Activated CD8-positive, alpha-beta T cell treated with anti-CD3 and anti-CD28 coated beads, Interleukin-2, amount 10 ng/mL, durations not matched to agents 7 days and 5 days (primary cell): ENCODE data around the gene TEX54. TPM values are rescaled to one million over a fixed set of nuclear protein-coding genes. Genes with fewer than 3 reads are reported as not detected.
"Not testable (repeated sequence)": the region's sequence is repeated elsewhere in the genome, so short reads cannot be mapped to it uniquely, and the experiment has no call there.

ENCODE experiments used
- ATAC-seq: fragments of 150-1000 bp; cut with Tn5 transposase; one replicate; pipeline ENCODE4 v1.10.0; 2021; ENCODE audit warnings: moderate library complexity
- CTCF ChIA-PET: fragments of 350-600 bp; sonication (Branson Sonifier 250); formaldehyde crosslinking; loops from one replicate; lab custom pipeline; 2021; ENCODE audit warnings: antibody characterized with exemption; lab: Charles Lee
- POLR2A ChIA-PET: fragments of 350-600 bp; sonication (Branson Sonifier 250); formaldehyde crosslinking; loops from one replicate; lab custom pipeline; 2021; ENCODE audit warnings: antibody characterized with exemption; lab: Charles Lee
- DNase-seq: peaks from one replicate; pipeline ENCODE4 v3.0.0-alpha.2; 2020
- H3K27ac Mint-ChIP-seq: one replicate; pipeline ENCODE4 v1.8.0; 2021; ENCODE audit warnings: mild to moderate bottlenecking, mixed read lengths
- H3K27me3 Mint-ChIP-seq: one replicate; pipeline ENCODE4 v1.8.0; 2021; ENCODE audit warnings: low read depth, mixed read lengths
- H3K36me3 Mint-ChIP-seq: one replicate; pipeline ENCODE4 v1.8.0; 2021; ENCODE audit warnings: low read depth, mixed read lengths
- H3K4me1 Mint-ChIP-seq: one replicate; pipeline ENCODE4 v1.8.0; 2021; ENCODE audit warnings: low read depth, mixed read lengths
- H3K4me3 Mint-ChIP-seq: one replicate; pipeline ENCODE4 v1.8.0; 2021; ENCODE audit warnings: mild to moderate bottlenecking, mixed read lengths
- H3K9me3 Mint-ChIP-seq: one replicate; pipeline ENCODE4 v1.8.0; 2022; ENCODE audit warnings: mixed read lengths; ENCODE audit not compliant: insufficient read depth
- total RNA-seq, 2 experiments: library from RNA; stranded (reverse); gene quantifications; one replicate each; pipeline ENCODE4 v1.2.3, GENCODE V29; 2021

TEX54 gene
- total RNA-seq, 2 experiments from 2014 or later, result not detected

DNA sequence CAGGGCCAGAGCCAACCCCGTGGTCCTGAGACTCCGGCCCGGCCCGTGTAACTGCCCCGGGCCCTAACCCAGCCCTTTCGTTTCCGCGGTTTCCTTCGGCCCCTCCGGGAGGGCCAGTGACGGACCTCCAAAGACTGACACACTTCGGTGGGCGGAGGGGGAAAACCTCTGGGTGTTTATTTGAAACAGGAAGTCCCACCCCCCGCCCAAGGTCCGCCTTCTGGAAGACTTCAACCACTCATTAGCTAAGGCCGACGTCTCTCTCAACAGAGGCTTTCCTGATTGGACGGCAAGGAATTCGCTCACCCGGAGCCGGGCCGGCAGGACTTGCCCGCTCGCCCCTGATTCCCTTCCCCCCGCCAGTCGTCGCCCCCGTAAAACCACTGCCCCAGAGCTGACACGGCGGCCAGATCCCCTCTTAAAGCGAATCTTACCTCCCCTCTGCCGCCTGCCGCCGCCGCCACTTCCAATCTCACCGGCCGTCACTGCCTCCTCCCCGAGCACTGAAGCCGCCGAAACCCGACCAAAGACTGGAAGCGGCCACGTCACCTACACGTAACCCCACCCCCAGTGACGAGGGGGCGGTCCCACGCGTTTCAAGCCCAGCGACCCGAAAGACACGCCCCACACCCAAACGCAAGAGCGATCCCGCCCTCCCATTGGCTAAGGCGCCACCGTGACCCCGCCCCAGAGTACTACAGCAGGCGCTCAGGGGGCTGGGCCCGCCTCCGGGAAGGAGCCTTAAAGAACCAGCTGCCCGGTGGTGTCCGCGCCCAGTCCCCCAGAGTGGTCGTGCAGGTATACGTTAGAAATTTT is 913 bp downstream of the TEX54 start, which contains the start of gene STX5:
Gene STX5, minus strand, starts transcription at position 532 of the 816 bp plus-strand sequence. CDS start 808 bp downstream, outside the sequence.
- DNase-seq (peak; percentile 100), ATAC-seq (peak; percentile 91)
- peaks cover 39% of the 10 kb centered on the region for H3K4me1 Mint-ChIP-seq
- peak within 1 kb of the TSS; percentile 98 for H3K27ac Mint-ChIP-seq
- H3K36me3 Mint-ChIP-seq, result peaks cover 45% of the 10 kb centered on the region
- no peaks in the 10 kb centered on the region for H3K27me3 Mint-ChIP-seq
- POLR2A ChIA-PET, result interaction anchor here (0.6 to 3.1 kb wide), 24 partner anchors 8 to 1949 kb away, joined by 3 to 93 read pairs (median 5); partner anchors contain the start of genes CSKMT, HNRNPUL2, LBHD1 and TAF6L
- H3K9me3 Mint-ChIP-seq, result no peaks in the 10 kb centered on the region
- CTCF ChIA-PET, result interaction anchor here (0.6 to 2.4 kb wide), 9 partner anchors 9 to 848 kb away, joined by 3 to 32 read pairs (median 3); partner anchors contain the start of genes NXF1, SLC3A2 and TMEM179B
- H3K4me3 Mint-ChIP-seq, result peak within 1 kb of the TSS; percentile 92

- no peak for ATAC-seq
- CTCF ChIA-PET, result interaction anchor here (0.6 to 2.4 kb wide), 6 partner anchors 10 to 848 kb away, joined by 3 to 32 read pairs (median 5); partner anchors contain the start of genes NXF1 and TMEM179B
- peak overlapping the region; percentile 98 for H3K27ac Mint-ChIP-seq
- peak overlapping the region; percentile 92 for H3K4me3 Mint-ChIP-seq
- no peaks in the 10 kb centered on the region for H3K27me3 Mint-ChIP-seq
- H3K4me1 Mint-ChIP-seq, result peaks cover 35% of the 10 kb centered on the region
- peaks cover 41% of the 10 kb centered on the region for H3K36me3 Mint-ChIP-seq
- POLR2A ChIA-PET, result interaction anchor here (0.6 to 5.8 kb wide), 20 partner anchors 7 to 165 kb away, joined by 3 to 93 read pairs (median 5); partner anchors contain the start of genes CSKMT, HNRNPUL2, LBHD1 and TAF6L
- H3K9me3 Mint-ChIP-seq, result no peaks in the 10 kb centered on the region
- peak; percentile 38 for DNase-seq
Measured at GRCh38 chr11:62830904-62831519, 1.6 kb downstream of the TEX54 start.

DNA sequence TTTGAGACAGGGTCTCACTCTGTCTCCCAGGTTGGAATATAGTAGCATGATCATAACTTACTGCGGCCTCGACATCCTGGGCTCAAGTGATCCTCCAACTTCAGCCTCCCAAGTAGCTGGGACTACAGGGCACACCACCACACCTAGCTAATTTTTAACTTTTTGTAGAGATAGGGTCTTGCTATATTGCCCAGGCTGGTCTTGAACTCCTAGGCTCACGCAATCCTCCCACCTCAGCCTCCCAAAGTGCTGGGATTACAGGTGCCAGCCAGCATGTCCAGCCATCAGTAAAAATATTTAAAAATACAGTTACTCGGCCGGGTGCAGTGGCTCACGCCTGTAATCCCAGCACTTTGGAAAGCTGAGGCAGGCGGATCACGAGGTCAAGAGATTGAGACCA is 4.5 kb downstream of the TEX54 start:
- H3K4me3 Mint-ChIP-seq, H3K27me3 Mint-ChIP-seq, DNase-seq, ATAC-seq, H3K9me3 Mint-ChIP-seq, H3K27ac Mint-ChIP-seq: not testable (repeated sequence)
- ChIA-PET CTCF (interaction anchor here (1.1 to 1.8 kb wide), 4 partner anchors 34 to 42 kb away, joined by 3 to 12 read pairs (median 6); partner anchors contain the start of gene TMEM179B), POLR2A (interaction anchor here (0.9 to 5.8 kb wide), 3 partner anchors 12 to 27 kb away, joined by 3 to 47 read pairs (median 13); partner anchors contain the start of genes NXF1 and WDR74)
- Mint-ChIP-seq H3K36me3 (peaks cover 45% of the 10 kb centered on the region), H3K4me1 (peaks cover 39% of the 10 kb centered on the region)

DNA sequence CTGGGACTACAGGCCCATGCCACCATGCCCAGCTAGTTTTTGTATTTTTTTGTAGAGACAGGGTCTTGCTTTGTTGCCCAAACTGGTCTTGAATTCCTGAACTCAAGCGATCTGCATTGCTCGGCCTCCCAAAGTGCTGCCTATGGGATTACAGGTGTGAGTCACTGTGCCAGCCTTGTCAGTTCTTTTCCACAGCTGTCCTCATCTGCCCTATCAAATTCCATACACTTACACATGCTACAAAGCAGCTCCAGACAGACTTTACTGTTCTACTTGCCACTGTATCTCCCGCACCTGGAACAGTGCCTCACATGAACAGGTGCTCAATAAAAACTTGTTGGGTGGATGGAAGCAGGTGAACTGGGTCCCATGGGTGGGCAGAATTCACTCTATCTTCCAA is 9.0 kb downstream of the TEX54 start:
- ChIA-PET CTCF (interaction anchor here (1.4 to 2.6 kb wide), 2 partner anchors 18 to 37 kb away, joined by 5 to 14 read pairs; partner anchors contain the start of gene TMEM179B), POLR2A (interaction anchor here (1.4 to 1.9 kb wide), 3 partner anchors 8 to 32 kb away, joined by 3 to 18 read pairs (median 8); partner anchors contain the start of gene STX5)
- Mint-ChIP-seq H3K9me3 (no peaks in the 10 kb centered on the region), H3K36me3 (peaks cover 54% of the 10 kb centered on the region), H3K4me1 (peaks cover 19% of the 10 kb centered on the region), H3K27ac (peak overlapping the region; percentile 32), H3K4me3 (no peak overlapping the region), H3K27me3 (no peaks in the 10 kb centered on the region)
- ATAC-seq (no peak), DNase-seq (no peak)

DNA sequence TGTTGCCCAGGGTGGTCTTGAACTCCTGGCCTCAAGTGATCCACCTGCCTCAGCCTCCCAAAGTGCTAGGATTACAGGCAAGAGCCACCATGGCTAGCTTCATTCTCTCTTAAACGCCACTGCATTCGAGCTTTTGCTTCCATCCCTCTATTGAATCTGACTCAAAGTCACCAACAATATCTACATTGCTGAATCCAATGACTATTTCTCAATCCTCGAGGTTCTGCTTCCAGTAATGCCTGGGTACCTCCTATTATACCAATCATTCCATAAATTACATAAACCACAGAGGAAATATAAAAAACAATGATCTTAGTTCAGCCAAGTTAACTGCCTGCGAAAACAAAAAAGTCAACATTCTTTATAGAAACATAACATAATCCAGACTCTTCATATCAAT is 15.5 kb downstream of the TEX54 start:
- POLR2A ChIA-PET, result interaction anchor here (1.4 to 1.7 kb wide), 2 partner anchors 11 to 15 kb away, joined by 3 to 9 read pairs; partner anchors contain the start of gene STX5
- Mint-ChIP-seq H3K9me3 (no peaks in the 10 kb centered on the region), H3K27ac (no peak overlapping the region), H3K4me3 (no peak overlapping the region), H3K36me3 (peaks cover 20% of the 10 kb centered on the region), H3K27me3 (no peaks in the 10 kb centered on the region), H3K4me1 (peaks cover 1% of the 10 kb centered on the region)
- ATAC-seq (no peak), DNase-seq (no peak)
- CTCF ChIA-PET, result interaction anchor here (1.4 kb wide), 1 partner anchor 11 kb away, joined by 6 read pairs; no protein-coding TSS in a partner anchor

- no peak overlapping the region for H3K27ac Mint-ChIP-seq
- ChIA-PET POLR2A (interaction anchor here (0.7 to 1.7 kb wide), 5 partner anchors 10 to 89 kb away, joined by 3 to 9 read pairs (median 3); partner anchors contain the start of genes HNRNPUL2, STX5, WDR74 and ZBTB3), CTCF (interaction anchor here (0.7 to 1.9 kb wide), 3 partner anchors 10 to 30 kb away, joined by 3 to 7 read pairs (median 6); partner anchors contain the start of genes NXF1 and TMEM179B)
- H3K36me3 Mint-ChIP-seq, result peaks cover 20% of the 10 kb centered on the region
- no peak for ATAC-seq
- H3K9me3 Mint-ChIP-seq, result no peaks in the 10 kb centered on the region
- H3K4me1 Mint-ChIP-seq, result peaks cover 1% of the 10 kb centered on the region
- no peak for DNase-seq
- no peak overlapping the region for H3K4me3 Mint-ChIP-seq
- H3K27me3 Mint-ChIP-seq, result no peaks in the 10 kb centered on the region
Measured at GRCh38 chr11:62816557-62816956, 16.1 kb downstream of the TEX54 start.

DNA sequence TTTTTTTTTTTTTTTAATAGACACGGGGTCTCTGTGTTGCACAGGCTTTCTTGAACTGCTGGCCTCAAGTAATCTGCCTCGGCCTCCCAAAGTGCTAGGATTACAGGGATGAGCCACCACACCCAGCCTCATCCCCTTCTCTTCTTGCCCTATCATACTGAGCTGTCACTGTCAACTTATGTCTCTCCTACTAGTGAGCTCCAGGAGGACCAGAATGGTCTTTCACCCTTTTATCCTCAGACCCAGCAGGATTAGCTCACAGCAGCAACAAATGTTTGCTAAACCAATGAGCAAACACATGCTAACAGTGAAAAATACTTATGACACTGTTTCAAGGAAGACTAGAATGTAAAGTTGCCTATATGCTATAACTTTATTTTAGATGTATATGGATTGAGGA is 21.0 kb downstream of the TEX54 start:
- Mint-ChIP-seq H3K27me3 (no peaks in the 10 kb centered on the region), H3K27ac (no peak overlapping the region), H3K9me3 (no peaks in the 10 kb centered on the region), H3K4me1 (peaks cover 5% of the 10 kb centered on the region), H3K36me3 (peaks cover 10% of the 10 kb centered on the region), H3K4me3 (no peak overlapping the region)
- ATAC-seq (no peak), DNase-seq (no peak)
- ChIA-PET CTCF (interaction anchor here (1.3 kb wide), 1 partner anchor 24 kb away, joined by 4 read pairs; the partner anchor contains the start of gene TMEM179B), POLR2A (interaction anchor here (1.0 to 2.6 kb wide), 2 partner anchors 21 to 30 kb away, joined by 3 to 12 read pairs; no protein-coding TSS in a partner anchor)

DNA sequence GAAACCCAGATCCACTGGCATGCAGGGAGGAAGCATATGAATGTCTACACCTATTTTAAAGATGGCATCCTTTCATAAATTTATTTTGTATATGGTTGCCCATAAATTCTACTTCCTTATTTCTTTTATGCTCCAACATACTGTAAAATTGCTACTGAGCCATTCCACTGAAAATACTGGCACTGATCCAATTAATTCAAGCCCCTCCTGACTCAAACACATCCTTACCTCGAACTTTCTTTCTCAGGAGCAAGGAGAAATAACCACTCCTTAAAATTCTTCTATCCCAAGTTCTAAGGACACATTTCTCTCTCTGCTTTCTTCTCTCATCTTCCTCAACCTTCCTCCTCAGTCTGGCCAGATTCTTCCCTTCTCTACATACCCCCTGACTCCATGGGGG is 21.9 kb downstream of the TEX54 start:
- POLR2A ChIA-PET, result interaction anchor here (1.0 kb wide), 1 partner anchor 20 kb away, joined by 3 read pairs; no protein-coding TSS in a partner anchor
- Mint-ChIP-seq H3K9me3 (no peaks in the 10 kb centered on the region), H3K36me3 (peaks cover 11% of the 10 kb centered on the region), H3K27ac (peak overlapping the region; percentile 58), H3K4me1 (peaks cover 13% of the 10 kb centered on the region), H3K27me3 (no peaks in the 10 kb centered on the region), H3K4me3 (no peak overlapping the region)
- DNase-seq, result no peak
- CTCF ChIA-PET, result interaction anchor here (1.3 kb wide), 1 partner anchor 23 kb away, joined by 4 read pairs; the partner anchor contains the start of gene TMEM179B
- no peak for ATAC-seq

GRCh38 chr11:62806611-62807121 is 26.0 kb downstream of the TEX54 start:
- Mint-ChIP-seq H3K27ac (peak overlapping the region; percentile 95), H3K4me1 (peaks cover 37% of the 10 kb centered on the region), H3K4me3 (peak overlapping the region; percentile 99), H3K9me3 (no peaks in the 10 kb centered on the region), H3K36me3 (peaks cover 34% of the 10 kb centered on the region), H3K27me3 (no peaks in the 10 kb centered on the region)
- DNase-seq (no peak), ATAC-seq (no peak)
- CTCF ChIA-PET, result interaction anchor here (0.7 to 3.9 kb wide), 10 partner anchors 10 to 382 kb away, joined by 3 to 31 read pairs (median 5); partner anchors contain the start of genes SLC3A2, TMEM179B and ZBTB3
- POLR2A ChIA-PET, result interaction anchor here (1.0 to 3.2 kb wide), 14 partner anchors 10 to 233 kb away, joined by 3 to 40 read pairs (median 8); partner anchors contain the start of genes EEF1G, SLC3A2, STX5 and TEX54

DNA sequence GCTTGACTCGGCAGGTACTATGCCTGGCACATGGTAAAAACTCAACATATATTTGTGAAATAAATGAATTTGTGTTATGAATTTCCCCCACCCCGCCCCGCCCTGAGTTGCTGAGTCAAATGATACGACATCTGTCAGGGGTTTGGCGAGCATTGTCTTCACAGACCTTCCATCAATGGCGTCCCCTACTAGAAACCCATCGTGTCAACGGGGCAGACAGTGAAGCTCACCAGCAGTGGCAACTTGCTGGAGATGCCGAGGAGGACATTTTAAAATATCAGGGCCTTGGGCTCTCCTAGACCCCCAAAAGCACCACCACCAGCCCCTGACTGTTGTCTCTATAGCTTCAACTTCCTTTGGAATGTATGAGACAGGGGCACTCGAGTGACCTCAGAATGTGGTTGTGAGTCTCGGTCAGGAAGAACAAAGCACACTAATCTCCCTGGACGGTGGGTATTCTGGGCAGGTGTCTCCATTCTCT is 26.6 kb downstream of the TEX54 start:
- ATAC-seq, result no peak

More for the DNA sequence above, 26.6 kb downstream of the TEX54 start:
- no peaks in the 10 kb centered on the region for H3K27me3 Mint-ChIP-seq
- H3K27ac Mint-ChIP-seq, result peak overlapping the region; percentile 95
- CTCF ChIA-PET, result interaction anchor here (0.7 to 3.9 kb wide), 16 partner anchors 10 to 381 kb away, joined by 3 to 31 read pairs (median 4); partner anchors contain the start of genes SLC3A2, STX5, TMEM179B and ZBTB3
- DNase-seq, result peak; percentile 42
- POLR2A ChIA-PET, result interaction anchor here (0.9 to 3.2 kb wide), 18 partner anchors 10 to 232 kb away, joined by 3 to 40 read pairs (median 6); partner anchors contain the start of genes EEF1G, SLC3A2, STX5 and TEX54
- H3K4me3 Mint-ChIP-seq, result peak overlapping the region; percentile 99
- no peaks in the 10 kb centered on the region for H3K9me3 Mint-ChIP-seq
- H3K36me3 Mint-ChIP-seq, result peaks cover 41% of the 10 kb centered on the region
- H3K4me1 Mint-ChIP-seq, result peaks cover 37% of the 10 kb centered on the region
